PC-9 (cell line): Measurements from ENCODE around the gene FAM174C. TPM values are rescaled to one million over a fixed set of nuclear protein-coding genes. Genes with fewer than 3 reads are reported as not detected.

Experiments used
- BruUV-seq: library from RNA; stranded (reverse); fragments of 400-500 nt; replicated peaks from 2 replicates; lab custom pipeline; 2021; lab: Mats Ljungman, UMichigan
- CTCF ChIA-PET: fragments of 300-600 bp; sonication (Branson Sonifier 250); formaldehyde crosslinking; loops from one replicate; lab custom pipeline; 2022; ENCODE audit warnings: antibody characterized with exemption; lab: Charles Lee
- POLR2A ChIA-PET: fragments of 300-600 bp; sonication (Branson Sonifier 250); formaldehyde crosslinking; loops from one replicate; lab custom pipeline; 2022; ENCODE audit warnings: antibody characterized with exemption; ENCODE audit not compliant: unreplicated experiment; lab: Charles Lee
- DNase-seq, 2 experiments: peaks; one replicate each; pipeline versions ENCODE4 v3.0.0 to v3.0.0-alpha.2; 2015 to 2022; ENCODE audit warnings: mixed read lengths in 1 of 2
- H2AFZ ChIP-seq: fragments of 200-600 bp; sonication (generic); 2 replicates; pipeline ENCODE4 v1.8.1; 2017; ENCODE audit warnings: antibody characterized with exemption
- H3F3A ChIP-seq: fragments of 200-600 bp; sonication (generic); 2 replicates; pipeline ENCODE4 v1.8.1; 2017; ENCODE audit warnings: antibody characterized with exemption, mild to moderate bottlenecking, low read depth; ENCODE audit not compliant: insufficient read depth
- H3K27ac ChIP-seq: fragments of 200-600 bp; sonication (generic); 2 replicates; pipeline ENCODE4 v1.6.1; 2016; ENCODE audit warnings: mixed run types
- H3K27me3 ChIP-seq: fragments of 200-600 bp; sonication (generic); 2 replicates; pipeline ENCODE4 v1.6.1; 2016; ENCODE audit warnings: low read depth, mixed run types; ENCODE audit not compliant: insufficient read depth
- H3K36me3 ChIP-seq: fragments of 200-600 bp; sonication (generic); 2 replicates; pipeline ENCODE4 v1.6.1; 2016; ENCODE audit warnings: low read depth, mixed run types
- H3K4me1 ChIP-seq: fragments of 200-600 bp; sonication (generic); replicated peaks from 2 replicates; pipeline ENCODE4 v1.6.1; 2016; ENCODE audit warnings: mixed run types; ENCODE audit not compliant: insufficient read depth
- H3K4me2 ChIP-seq: fragments of 200-600 bp; sonication (generic); 2 replicates; pipeline ENCODE4 v1.6.1; 2017; ENCODE audit warnings: mixed run types
- H3K4me3 ChIP-seq: fragments of 200-600 bp; sonication (generic); 2 replicates; pipeline ENCODE4 v1.6.1; 2016; ENCODE audit warnings: mixed run types
- H3K79me2 ChIP-seq: fragments of 200-600 bp; sonication (generic); 2 replicates; pipeline ENCODE4 v1.6.1; 2017; ENCODE audit warnings: low read depth, mixed run types
- H3K9me2 ChIP-seq: fragments of 200-600 bp; sonication (generic); 2 replicates; pipeline ENCODE4 v1.8.1; 2017; ENCODE audit warnings: mild to moderate bottlenecking; ENCODE audit not compliant: insufficient read depth
- H3K9me3 ChIP-seq: fragments of 200-600 bp; sonication (generic); 2 replicates; pipeline ENCODE4 v1.8.1; 2016; ENCODE audit warnings: low read depth; ENCODE audit not compliant: insufficient read depth
- H4K20me1 ChIP-seq: fragments of 200-600 bp; sonication (generic); 2 replicates; pipeline ENCODE4 v1.8.1; 2017; ENCODE audit not compliant: insufficient read depth
- CTCF ChIP-seq: fragments of 200-600 bp; sonication (generic); conservative IDR thresholded peaks from 2 replicates; pipeline ENCODE4 v1.6.1; 2017; ENCODE audit warnings: mixed run types, antibody characterized with exemption, mild to moderate bottlenecking, moderate library complexity
- EZH2 ChIP-seq: fragments of 200-600 bp; sonication (generic); IDR thresholded peaks from 2 replicates; pipeline ENCODE4 v1.8.0; 2017; ENCODE audit warnings: antibody characterized with exemption, low read depth
- intact Hi-C: fragments of 100-400 bp; cut with micrococcal nuclease; formaldehyde crosslinking; loops from one replicate; pipeline ENCODE4 v1.10.0; 2022; ENCODE audit not compliant: unreplicated experiment
- total RNA-seq: library from RNA; stranded (reverse); gene quantifications from 2 replicates; pipeline ENCODE4 v1.2.3, GENCODE V29; 2021

The FAM174C gene
- total RNA-seq, 1 experiment from 2014 or later = 51.8 TPM

GRCh38 chr19:1312767-1313694 lies 37.7 kb downstream of the FAM174C start:
- peak overlapping the region; percentile 51; the same call in 1 of the 2 replicates for H3K4me2 ChIP-seq
- peaks cover 9% of the 10 kb centered on the region for H3K4me1 ChIP-seq
- H3K9me2 ChIP-seq = no peaks in the 10 kb centered on the region
- H3K27ac ChIP-seq = no peak overlapping the region
- H3K27me3 ChIP-seq = peaks cover 7% of the 10 kb centered on the region
- peak; percentile 51 to 61 for DNase-seq
- no peak overlapping the region for H2AFZ ChIP-seq
- no peaks in the 10 kb centered on the region for H3K36me3 ChIP-seq
- 0 out of 2 replicates have a peak, but pooled peaks cover 2% of the 10 kb centered on the region for H3F3A ChIP-seq
- TF ChIP-seq CTCF (no peak), EZH2 (no peak)
- CTCF ChIA-PET = no interaction called here
- no peak overlapping the region for H3K4me3 ChIP-seq
- BruUV-seq = no TSS peak
- POLR2A ChIA-PET = no interaction called here
- H3K79me2 ChIP-seq = no peaks in the 10 kb centered on the region
- H3K9me3 ChIP-seq = no peaks in the 10 kb centered on the region
- intact Hi-C loops = no loop called here
- H4K20me1 ChIP-seq = no peaks in the 10 kb centered on the region

GRCh38 chr19:1313695-1314613 lies 38.6 kb downstream of the FAM174C start:
- intact Hi-C loops = no loop called here
- CTCF ChIA-PET = no interaction called here

More at GRCh38 chr19:1313695-1314613, 38.6 kb downstream of the FAM174C start:
- Histone ChIP-seq H3K27ac (no peak overlapping the region), H3F3A (0 out of 2 replicates have a peak, but pooled peaks cover 2% of the 10 kb centered on the region), H2AFZ (no peak overlapping the region), H3K9me2 (no peaks in the 10 kb centered on the region), H3K4me3 (no peak overlapping the region), H3K27me3 (peaks cover 7% of the 10 kb centered on the region), H4K20me1 (no peaks in the 10 kb centered on the region), H3K36me3 (no peaks in the 10 kb centered on the region), H3K9me3 (no peaks in the 10 kb centered on the region), H3K79me2 (no peaks in the 10 kb centered on the region), H3K4me1 (peaks cover 9% of the 10 kb centered on the region), H3K4me2 (peak overlapping the region; percentile 51; the same call in 1 of the 2 replicates)
- BruUV-seq = no TSS peak
- no peak for TF ChIP-seq CTCF
- TF ChIP-seq EZH2 = no peak
- no peak for DNase-seq
- POLR2A ChIA-PET = no interaction called here
